OCI-LY1 (cell line): ENCODE data around the gene HSP90AA1.
"Not testable (repeated sequence)": the region's sequence is repeated elsewhere in the genome, so short reads cannot be mapped to it uniquely, and the experiment has no call there.

Experiments used
- H2AFZ ChIP-seq: fragments of 200-600 bp; sonication (generic), shearing (Covaris generic); 2 replicates; pipeline ENCODE4 v1.6.0; 2014; ENCODE audit warnings: antibody characterized with exemption, mild to moderate bottlenecking, low read length
- H3F3A ChIP-seq: fragments of 200-600 bp; sonication (generic), shearing (Covaris generic); 2 replicates; pipeline ENCODE4 v1.6.0; 2014; ENCODE audit warnings: mild to moderate bottlenecking, antibody characterized with exemption, low read length, moderate library complexity; ENCODE audit not compliant: insufficient read depth
- H3K27ac ChIP-seq: fragments of 200-600 bp; sonication (generic); 2 replicates; pipeline ENCODE4 v1.5.1; 2014; ENCODE audit warnings: low read length, mixed run types, mild to moderate bottlenecking, low read depth; ENCODE audit not compliant: poor library complexity, severe bottlenecking
- H3K27me3 ChIP-seq: fragments of 200-600 bp; sonication (generic); 2 replicates; pipeline ENCODE4 v1.6.0; 2014; ENCODE audit warnings: antibody characterized with exemption, mild to moderate bottlenecking, low read length, moderate library complexity; ENCODE audit not compliant: insufficient read depth
- H3K36me3 ChIP-seq: fragments of 200-600 bp; sonication (generic); 2 replicates; pipeline ENCODE4 v1.6.1; 2014; ENCODE audit warnings: mild to moderate bottlenecking, antibody characterized with exemption, low read length, moderate library complexity, mixed read lengths; ENCODE audit not compliant: insufficient read depth
- H3K4me1 ChIP-seq: fragments of 200-600 bp; sonication (generic); 2 replicates; pipeline ENCODE4 v1.5.1; 2014; ENCODE audit warnings: mild to moderate bottlenecking, low read length, moderate library complexity; ENCODE audit not compliant: insufficient read depth, severe bottlenecking
- H3K4me2 ChIP-seq: fragments of 200-600 bp; sonication (generic), shearing (Covaris generic); 2 replicates; pipeline ENCODE4 v1.6.1; 2014; ENCODE audit warnings: low read length
- H3K4me3 ChIP-seq: fragments of 200-600 bp; sonication (generic); 2 replicates; pipeline ENCODE4 v1.5.1; 2014; ENCODE audit warnings: low read length, low read depth, mild to moderate bottlenecking, mixed read lengths; ENCODE audit not compliant: poor library complexity, severe bottlenecking
- H3K79me2 ChIP-seq: fragments of 200-600 bp; shearing (Covaris generic); 2 replicates; pipeline ENCODE4 v1.6.1; 2016; ENCODE audit warnings: mixed run types, low read length, mixed read lengths; ENCODE audit not compliant: insufficient read depth
- H3K9ac ChIP-seq: fragments of 200-600 bp; sonication (generic), shearing (Covaris generic); 2 replicates; pipeline ENCODE4 v1.6.1; 2014; ENCODE audit warnings: mild to moderate bottlenecking, low read length, mixed read lengths
- H3K9me2 ChIP-seq: fragments of 200-600 bp; sonication (generic), shearing (Covaris generic); 2 replicates; pipeline ENCODE4 v1.6.1; 2014; ENCODE audit warnings: low read depth, mild to moderate bottlenecking, low read length, mixed read lengths
- H3K9me3 ChIP-seq: fragments of 200-600 bp; shearing (Covaris generic); 2 replicates; pipeline ENCODE4 v1.6.1; 2014; ENCODE audit warnings: low read length, mixed read lengths
- H4K20me1 ChIP-seq: fragments of 200-600 bp; sonication (generic), shearing (Covaris generic); 2 replicates; pipeline ENCODE4 v1.6.0; 2016; ENCODE audit warnings: mild to moderate bottlenecking, low read length; ENCODE audit not compliant: insufficient read depth
- CTCF ChIP-seq: fragments of 200-600 bp; sonication (generic), shearing (Covaris generic); IDR thresholded peaks from 2 replicates; pipeline ENCODE4 v1.5.1; 2017; ENCODE audit warnings: mild to moderate bottlenecking, antibody characterized with exemption, low read length, moderate library complexity, mixed read lengths
- EZH2 ChIP-seq: fragments of 200-600 bp; sonication (generic), shearing (Covaris generic); IDR thresholded peaks from 2 replicates; pipeline ENCODE4 v1.8.0; 2017; ENCODE audit warnings: borderline replicate concordance, mixed run types, mild to moderate bottlenecking, antibody characterized with exemption, low read length, moderate library complexity, mixed read lengths

Gene HSP90AA1

GRCh38 chr14:102116361-102117180 lies 29.7 kb upstream of the HSP90AA1 start:
- Histone ChIP-seq H4K20me1 (no peaks in the 10 kb centered on the region), H3K79me2 (no peaks in the 10 kb centered on the region), H3K27ac (no peak overlapping the region), H3K9me3 (no peaks in the 10 kb centered on the region), H2AFZ (no peak overlapping the region), H3K27me3 (no peaks in the 10 kb centered on the region), H3F3A (no peaks in the 10 kb centered on the region), H3K9me2 (no peaks in the 10 kb centered on the region), H3K9ac (no peak overlapping the region), H3K4me3 (no peak overlapping the region), H3K4me1 (no peaks in the 10 kb centered on the region), H3K4me2 (no peak overlapping the region), H3K36me3 (no peaks in the 10 kb centered on the region; the same call in 1 of the 2 replicates)
- no peak for TF ChIP-seq CTCF
- no peak for TF ChIP-seq EZH2

- Histone ChIP-seq H3K36me3 (no peaks in the 10 kb centered on the region; the same call in 1 of the 2 replicates), H4K20me1 (no peaks in the 10 kb centered on the region), H3F3A (no peaks in the 10 kb centered on the region), H3K9ac (no peak overlapping the region), H3K79me2 (no peaks in the 10 kb centered on the region), H2AFZ (no peak overlapping the region), H3K4me2 (no peak overlapping the region), H3K4me3 (no peak overlapping the region), H3K9me2 (no peaks in the 10 kb centered on the region), H3K27me3 (no peaks in the 10 kb centered on the region), H3K4me1 (peaks cover 8% of the 10 kb centered on the region), H3K9me3 (no peaks in the 10 kb centered on the region), H3K27ac (no peak overlapping the region)
- no peak for TF ChIP-seq EZH2
- TF ChIP-seq CTCF: no peak
These were observed 24.3 kb upstream of the HSP90AA1 start for GRCh38 chr14:102111101-102111500.

GRCh38 chr14:102109332-102109731 lies 22.5 kb upstream of the HSP90AA1 start:
- H3K27me3 ChIP-seq, H3K9me2 ChIP-seq, H3F3A ChIP-seq, H3K27ac ChIP-seq, H3K79me2 ChIP-seq, H2AFZ ChIP-seq, H3K36me3 ChIP-seq, H3K4me2 ChIP-seq, H3K4me3 ChIP-seq, H3K9me3 ChIP-seq, H3K9ac ChIP-seq, H4K20me1 ChIP-seq: not testable (repeated sequence)
- H3K4me1 ChIP-seq: peaks cover 13% of the 10 kb centered on the region

GRCh38 chr14:102105369-102105768 lies 18.5 kb upstream of the HSP90AA1 start:
- Histone ChIP-seq H3K79me2 (no peaks in the 10 kb centered on the region), H4K20me1 (no peaks in the 10 kb centered on the region), H3F3A (no peaks in the 10 kb centered on the region), H3K27ac (no peak overlapping the region), H3K4me2 (no peak overlapping the region), H3K27me3 (no peaks in the 10 kb centered on the region), H3K4me3 (no peak overlapping the region), H3K4me1 (peaks cover 19% of the 10 kb centered on the region), H3K9me2 (no peaks in the 10 kb centered on the region), H3K9ac (no peak overlapping the region), H2AFZ (no peak overlapping the region), H3K9me3 (no peaks in the 10 kb centered on the region), H3K36me3 (no peaks in the 10 kb centered on the region)
- TF ChIP-seq CTCF (no peak), EZH2 (no peak)
